Common myeloid progenitor, CD34-positive (primary cell): ENCODE results near the gene FAM187B.

Experiments used
- CTCF ChIA-PET: fragments of 350-600 bp; sonication (Branson Sonifier 250); formaldehyde crosslinking; loops from one replicate; lab custom pipeline; 2021; ENCODE audit warnings: antibody characterized with exemption; lab: Charles Lee
- POLR2A ChIA-PET: fragments of 350-600 bp; sonication (Branson Sonifier 250); formaldehyde crosslinking; loops from one replicate; lab custom pipeline; 2021; ENCODE audit warnings: antibody characterized with exemption; lab: Charles Lee
- DNase-seq, 3 donors: peaks; one replicate each; pipeline versions ENCODE4 v3.0.0 to v3.0.0-alpha.2; 2013
- H3K27ac ChIP-seq, 2 experiments: 1 replicate in 1 of 2; 2 replicates in 1 of 2; pipeline ENCODE4 v1.7.0; 2013; ENCODE audit warnings: inconsistent platforms in 2 of 2, low read length in 2 of 2, mild to moderate bottlenecking in 2 of 2, low read depth in 1 of 2, moderate library complexity in 1 of 2; ENCODE audit not compliant: severe bottlenecking in 2 of 2, insufficient read depth in 1 of 2, poor library complexity in 1 of 2
- H3K27me3 ChIP-seq, 5 experiments: replicated peaks in 2 of 5; 1 replicate in 3 of 5; 2 replicates in 2 of 5; pipeline versions ENCODE4 v1.6.1 to v1.7.0; 2013; ENCODE audit warnings: low read length in 4 of 5, mild to moderate bottlenecking in 2 of 5, moderate library complexity in 2 of 5, inconsistent platforms in 1 of 5; ENCODE audit not compliant: insufficient read depth in 5 of 5, control insufficient read depth in 4 of 5
- H3K36me3 ChIP-seq, 4 experiments: 1 replicate in 2 of 4; 2 replicates in 2 of 4; pipeline versions ENCODE4 v1.6.1 to v1.7.0; 2013; ENCODE audit warnings: low read length in 3 of 4, control low read depth in 1 of 4, mild to moderate bottlenecking in 1 of 4; ENCODE audit not compliant: control insufficient read depth in 4 of 4, insufficient read depth in 4 of 4
- H3K4me1 ChIP-seq, 4 experiments: 1 replicate in 3 of 4; 2 replicates in 1 of 4; pipeline versions ENCODE4 v1.6.1 to v1.7.1; 2013; ENCODE audit warnings: low read length in 3 of 4, mild to moderate bottlenecking in 3 of 4, control low read depth in 1 of 4, inconsistent platforms in 1 of 4, moderate library complexity in 1 of 4; ENCODE audit not compliant: control insufficient read depth in 4 of 4, insufficient read depth in 4 of 4; ENCODE audit errors: control extremely low read depth in 1 of 4
- H3K4me3 ChIP-seq, 7 experiments: 1 replicate in 4 of 7; 2 replicates in 3 of 7; pipeline versions ENCODE4 v1.5.1 to v1.7.0; 2013; ENCODE audit warnings: mild to moderate bottlenecking in 7 of 7, low read length in 6 of 7, moderate library complexity in 6 of 7, inconsistent platforms in 2 of 7, low read depth in 2 of 7, control low read depth in 1 of 7; ENCODE audit not compliant: insufficient read depth in 4 of 7, control insufficient read depth in 1 of 7; ENCODE audit errors: extremely low read depth in 1 of 7
- H3K9me3 ChIP-seq, 5 experiments: 1 replicate in 4 of 5; 2 replicates in 1 of 5; pipeline versions ENCODE4 v1.6.1 to v1.7.1; 2013; ENCODE audit warnings: low read length in 4 of 5, mild to moderate bottlenecking in 2 of 5, inconsistent platforms in 1 of 5, low read depth in 1 of 5, moderate library complexity in 1 of 5; ENCODE audit not compliant: control insufficient read depth in 4 of 5, insufficient read depth in 2 of 5; ENCODE audit errors: control extremely low read depth in 1 of 5
- WGBS: methylation state at CpG from one replicate; pipeline ENCODE4 v1.1.5; 2013; ENCODE audit not compliant: insufficient coverage; 5-methylcytosine and 5-hydroxymethylcytosine counted together

FAM187B gene

DNA sequence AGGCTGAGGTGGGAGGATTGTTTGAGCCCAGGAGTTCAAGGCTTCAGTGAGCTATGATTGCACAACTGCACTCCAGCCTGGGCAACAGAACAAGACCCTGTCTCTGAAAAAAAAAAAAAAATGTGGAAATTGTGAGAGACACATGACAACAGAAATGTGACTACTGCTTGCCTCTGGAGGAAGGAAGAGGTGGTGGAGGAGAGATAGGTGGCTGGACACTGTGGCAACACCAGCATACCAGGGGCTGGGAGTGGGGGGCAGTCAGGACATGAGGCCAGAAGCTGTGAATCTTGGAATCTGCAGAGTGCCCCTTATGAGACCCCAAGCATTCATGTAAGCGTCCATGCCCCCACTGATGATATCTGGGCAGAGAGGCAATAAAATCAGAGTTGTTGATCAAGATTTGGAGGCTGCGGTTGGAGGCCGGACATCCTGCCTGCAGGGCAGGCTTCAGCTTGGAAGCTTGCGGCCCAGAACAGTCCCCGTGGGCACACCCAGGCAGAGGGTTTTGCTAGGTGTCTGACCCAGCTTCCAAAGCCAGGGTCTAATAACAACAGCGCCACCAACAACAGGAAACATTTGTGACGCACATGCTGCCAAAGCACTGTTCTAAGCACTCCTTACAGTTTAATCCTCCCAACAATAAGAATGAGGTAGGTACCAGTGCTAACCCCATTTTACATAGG, 16.9 kb downstream of the FAM187B start:
- Histone ChIP-seq H3K4me1 (peaks cover 10 to 71% (median 63%) of the 10 kb centered on the region in 4 experiments), H3K9me3 (peaks cover 0 to 2% (median 0%) of the 10 kb centered on the region in 5 experiments), H3K4me3 (peak overlapping the region in 4 of 7 experiments; percentile 9 to 45 (median 26)), H3K27me3 (no peaks in the 10 kb centered on the region), H3K36me3 (no peaks in the 10 kb centered on the region), H3K27ac (peak overlapping the region in 1 of 2 experiments; percentile 36)
- WGBS: 0% methylated on average over 5 of the region's 7 CpGs
- POLR2A ChIA-PET: no interaction called here
- DNase-seq: peak; percentile 75 to 91 (median 87)
- CTCF ChIA-PET: interaction anchor here (0.7 to 1.5 kb wide), 6 partner anchors 11 to 58 kb away, joined by 3 to 4 read pairs (median 3); partner anchors contain the start of gene FAM187B

DNA sequence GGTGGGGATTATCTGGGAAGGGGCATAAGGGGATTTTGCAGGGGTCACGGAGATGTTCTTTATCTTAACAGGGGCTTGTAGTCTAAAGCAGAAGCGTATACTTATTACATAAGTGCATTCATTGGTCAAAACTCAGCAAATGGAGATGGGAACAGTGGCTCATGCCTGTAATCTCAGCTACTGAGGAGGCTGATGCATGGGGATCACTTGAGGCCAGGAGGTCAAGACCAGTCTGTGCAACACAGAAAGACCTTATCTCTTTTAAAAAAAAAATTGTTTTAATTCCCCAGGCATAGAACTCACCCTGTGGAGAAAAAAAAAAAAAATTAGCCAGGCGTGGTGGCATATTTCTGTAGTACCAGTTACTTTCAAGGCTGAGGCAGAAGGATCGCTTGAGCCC, 18.9 kb downstream of the FAM187B start:
- H3K27me3 ChIP-seq: no peaks in the 10 kb centered on the region
- CTCF ChIA-PET: no interaction called here
- H3K36me3 ChIP-seq: no peaks in the 10 kb centered on the region
- no peak overlapping the region for H3K4me3 ChIP-seq
- POLR2A ChIA-PET: no interaction called here
- peaks cover 0 to 2% (median 0%) of the 10 kb centered on the region in 5 experiments for H3K9me3 ChIP-seq
- WGBS: no CpG with 5 or more reads among the region's 4 CpGs
- peaks cover 11 to 76% (median 70%) of the 10 kb centered on the region in 4 experiments for H3K4me1 ChIP-seq
- H3K27ac ChIP-seq: no peak overlapping the region
- DNase-seq: no peak

DNA sequence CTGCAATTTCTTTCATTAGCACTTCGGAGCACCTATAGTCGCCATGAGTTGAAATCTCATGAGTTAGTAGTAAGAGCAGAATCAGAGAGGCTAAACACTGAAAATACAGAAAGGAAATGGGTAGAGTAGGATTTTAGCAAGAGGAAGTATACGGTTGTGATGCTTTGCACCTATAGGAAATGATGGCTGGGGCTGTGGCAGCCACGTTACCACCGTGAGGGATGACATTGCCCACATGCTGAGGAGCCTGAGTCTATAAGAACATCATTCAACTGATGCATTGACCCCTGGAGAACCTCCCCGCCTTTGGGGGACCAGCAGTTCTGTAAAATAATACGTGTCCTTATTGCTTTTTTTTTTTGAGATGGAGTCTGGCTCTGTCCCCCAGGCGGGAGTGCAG, 20.4 kb downstream of the FAM187B start:
- Histone ChIP-seq H3K4me1 (peaks cover 12 to 75% (median 62%) of the 10 kb centered on the region in 4 experiments), H3K36me3 (no peaks in the 10 kb centered on the region), H3K27ac (no peak overlapping the region), H3K27me3 (no peaks in the 10 kb centered on the region), H3K4me3 (no peak overlapping the region), H3K9me3 (peaks cover 0 to 2% (median 0%) of the 10 kb centered on the region in 5 experiments)
- no peak for DNase-seq
- 94% methylated on average over 6 of the region's 8 CpGs for WGBS
- ChIA-PET POLR2A (no interaction called here), CTCF (interaction anchor here (1.8 kb wide), 1 partner anchor 72 kb away, joined by 5 read pairs; no protein-coding TSS in a partner anchor)

DNA sequence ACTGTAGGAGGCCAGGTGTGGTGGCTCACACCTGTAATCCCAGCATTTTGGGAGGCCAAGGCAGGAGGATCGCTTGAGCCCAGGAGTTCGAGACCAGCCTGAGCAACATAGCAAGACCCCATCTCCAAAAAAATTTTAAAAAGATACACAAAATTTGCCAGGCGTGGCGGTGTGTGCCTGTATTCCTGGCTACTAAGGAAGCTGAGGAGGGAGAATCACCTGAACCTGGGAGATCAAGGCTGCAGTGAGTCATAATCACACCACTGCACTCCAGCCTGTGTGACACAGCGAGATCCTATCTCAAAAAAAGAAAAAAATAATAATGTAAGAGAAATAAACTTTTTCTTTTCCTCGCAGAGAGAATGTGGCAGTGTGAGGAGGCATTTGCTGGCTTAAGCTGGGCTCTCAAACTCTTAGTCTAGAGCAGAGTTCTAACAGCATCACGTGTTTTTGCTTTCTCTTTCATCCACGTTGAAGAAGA, 21.1 kb downstream of the FAM187B start:
- WGBS: 90% methylated on average over 2 of the region's 8 CpGs
- Histone ChIP-seq H3K36me3 (no peaks in the 10 kb centered on the region), H3K9me3 (peaks cover 0 to 2% (median 0%) of the 10 kb centered on the region in 5 experiments), H3K4me1 (peaks cover 11 to 69% (median 56%) of the 10 kb centered on the region in 4 experiments), H3K27me3 (no peaks in the 10 kb centered on the region), H3K4me3 (no peak overlapping the region), H3K27ac (no peak overlapping the region)
- ChIA-PET CTCF (interaction anchor here (1.8 kb wide), 1 partner anchor 72 kb away, joined by 5 read pairs; no protein-coding TSS in a partner anchor), POLR2A (no interaction called here)
- peak in 2 of 3 donors; percentile 50 to 62 for DNase-seq

DNA sequence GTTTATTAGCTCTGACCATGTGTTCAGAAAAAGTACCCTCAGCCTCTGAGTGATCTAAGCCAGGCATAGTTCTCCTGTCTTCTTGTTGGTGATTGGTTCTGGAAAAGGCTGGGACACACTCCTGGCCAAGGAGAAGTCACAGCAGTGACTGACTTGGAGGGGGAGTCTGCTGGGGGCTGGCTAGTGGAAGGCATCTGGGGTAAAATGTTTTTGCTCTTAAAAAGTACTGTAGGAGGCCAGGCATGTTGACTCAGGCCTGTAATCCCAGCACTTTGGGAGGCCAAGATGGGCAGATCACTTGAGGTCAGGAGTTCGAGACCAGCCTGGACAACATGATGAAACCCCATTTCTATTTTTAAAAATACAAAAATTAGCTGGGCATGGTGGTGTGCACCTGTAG, 21.7 kb downstream of the FAM187B start:
- WGBS: no CpG with 5 or more reads among the region's 1 CpG
- peaks cover 7 to 63% (median 50%) of the 10 kb centered on the region in 4 experiments for H3K4me1 ChIP-seq
- peaks cover 0 to 2% (median 0%) of the 10 kb centered on the region in 5 experiments for H3K9me3 ChIP-seq
- no peak overlapping the region for H3K4me3 ChIP-seq
- H3K36me3 ChIP-seq: no peaks in the 10 kb centered on the region
- CTCF ChIA-PET: interaction anchor here (0.9 to 1.8 kb wide), 6 partner anchors 28 to 71 kb away, joined by 3 to 6 read pairs (median 3); partner anchors contain the start of gene FXYD5
- no peak for DNase-seq
- POLR2A ChIA-PET: interaction anchor here (0.6 to 1.2 kb wide), 3 partner anchors 30 to 61 kb away, joined by 3 to 6 read pairs (median 5); no protein-coding TSS in a partner anchor
- no peak overlapping the region for H3K27ac ChIP-seq
- H3K27me3 ChIP-seq: no peaks in the 10 kb centered on the region

DNA sequence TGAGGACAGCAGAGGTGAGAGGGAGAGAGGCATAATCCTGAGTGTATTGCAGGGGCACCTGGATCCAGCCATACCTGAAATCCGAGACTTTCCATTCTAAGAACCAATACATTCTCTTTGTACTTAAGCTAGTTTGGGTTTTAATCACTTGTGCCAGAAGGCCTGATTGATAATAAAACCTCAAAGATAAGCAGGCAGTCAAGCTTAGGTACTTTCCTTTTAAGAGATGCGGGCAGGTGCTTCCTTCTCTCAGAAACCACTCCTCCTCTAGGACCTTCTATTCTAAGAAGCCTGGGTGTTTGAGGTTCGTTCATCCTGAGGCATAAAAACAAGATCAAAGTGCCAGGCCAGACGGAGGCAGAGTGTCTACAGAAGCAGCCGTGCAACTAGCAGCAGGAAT, 22.2 kb downstream of the FAM187B start:
- no peaks in the 10 kb centered on the region for H3K27me3 ChIP-seq
- no peaks in the 10 kb centered on the region for H3K36me3 ChIP-seq
- ChIA-PET POLR2A (interaction anchor here (0.6 to 1.2 kb wide), 3 partner anchors 30 to 61 kb away, joined by 3 to 6 read pairs (median 5); no protein-coding TSS in a partner anchor), CTCF (interaction anchor here (0.9 to 1.8 kb wide), 6 partner anchors 28 to 71 kb away, joined by 3 to 6 read pairs (median 3); partner anchors contain the start of gene FXYD5)
- no peak overlapping the region for H3K4me3 ChIP-seq
- WGBS: 0% methylated on average over 1 of the region's 5 CpGs
- H3K4me1 ChIP-seq: peaks cover 7 to 59% (median 45%) of the 10 kb centered on the region in 4 experiments
- H3K9me3 ChIP-seq: peaks cover 0 to 2% (median 0%) of the 10 kb centered on the region in 5 experiments
- H3K27ac ChIP-seq: no peak overlapping the region
- DNase-seq: peak; percentile 91 to 99 (median 97)
